GM19099 (cell line): ENCODE measurements around the gene TULP4.

Experiments used
- POLR2A ChIP-seq: IDR thresholded peaks from 3 replicates; pipeline ENCODE4 v1.6.1; 2011; ENCODE audit warnings: low read depth; ENCODE audit not compliant: insufficient read length; ENCODE audit errors: extremely low read depth

Gene TULP4

GRCh38 chr6:158538741-158539140 lies 226.5 kb downstream of the TULP4 start:
- no peak for TF ChIP-seq POLR2A

- no peak for TF ChIP-seq POLR2A
Measured at GRCh38 chr6:158539413-158539812, 227.1 kb downstream of the TULP4 start.

GRCh38 chr6:158539881-158540280 lies 227.6 kb downstream of the TULP4 start:
- no peak for TF ChIP-seq POLR2A

GRCh38 chr6:158543606-158544185 lies 231.4 kb downstream of the TULP4 start:
- TF ChIP-seq POLR2A: no peak

GRCh38 chr6:158544428-158544827 lies 232.2 kb downstream of the TULP4 start:
- TF ChIP-seq POLR2A: no peak

- no peak for TF ChIP-seq POLR2A
Measured at GRCh38 chr6:158545043-158545966, 233.0 kb downstream of the TULP4 start.

GRCh38 chr6:158548418-158549161 lies 236.3 kb downstream of the TULP4 start:
- no peak for TF ChIP-seq POLR2A

- TF ChIP-seq POLR2A: no peak
Measured at GRCh38 chr6:158552055-158552795, 240.0 kb downstream of the TULP4 start.

- no peak for TF ChIP-seq POLR2A
Measured at GRCh38 chr6:158552796-158553138, 240.5 kb downstream of the TULP4 start.

- TF ChIP-seq POLR2A: no peak
Measured at GRCh38 chr6:158554611-158555361, 242.5 kb downstream of the TULP4 start.

- no peak for TF ChIP-seq POLR2A
Measured at GRCh38 chr6:158556113-158556512, 243.8 kb downstream of the TULP4 start.

- TF ChIP-seq POLR2A: no peak
Measured at GRCh38 chr6:158557927-158558326, 245.7 kb downstream of the TULP4 start.

GRCh38 chr6:158558415-158559306 lies 246.4 kb downstream of the TULP4 start:
- TF ChIP-seq POLR2A: no peak
